ENCODE data around the gene RAB34.
"Not testable (repeated sequence)": the region's sequence is repeated elsewhere in the genome, so short reads cannot be mapped to it uniquely, and the experiment has no call there.

RAB34 gene

GRCh38 chr17:28726627-28727491, 9.2 kb upstream of the RAB34 start:
- peak; percentile 83 for DNase-seq

GRCh38 chr17:28726226-28726626, 8.6 kb upstream of the RAB34 start, which contains the start of gene TLCD1:
TLCD1 (minus strand) TSS chr17:28726233; CDS start chr17:28726097, 136 bp downstream.
- DNase-seq, result peak; percentile 69

- DNase-seq, result peak; percentile 48
Measured at GRCh38 chr17:28725660-28726225, 8.1 kb upstream of the RAB34 start.

GRCh38 chr17:28725166-28725659, 7.5 kb upstream of the RAB34 start:
- DNase-seq, result no peak

GRCh38 chr17:28724500-28725165, 7.0 kb upstream of the RAB34 start:
- DNase-seq, result no peak

GRCh38 chr17:28723836-28724499, 6.3 kb upstream of the RAB34 start:
- not testable (repeated sequence) for DNase-seq

- no peak for DNase-seq
Measured at GRCh38 chr17:28723159-28723835, 5.6 kb upstream of the RAB34 start.

- DNase-seq, result no peak
Measured at GRCh38 chr17:28722417-28723158, 4.9 kb upstream of the RAB34 start.

- not testable (repeated sequence) for DNase-seq
Measured at GRCh38 chr17:28720997-28721329, 3.3 kb upstream of the RAB34 start.

GRCh38 chr17:28720247-28720996, 2.8 kb upstream of the RAB34 start:
- peak; percentile 23 for DNase-seq

- DNase-seq, result no peak
Measured at GRCh38 chr17:28719021-28719433, 1.4 kb upstream of the RAB34 start.

- DNase-seq, result no peak
Measured at GRCh38 chr17:28718333-28719020, 809 bp upstream of the RAB34 start.

GRCh38 chr17:28716740-28717577, 709 bp downstream of the RAB34 start:
- DNase-seq, result no peak

GRCh38 chr17:28715217-28715616, 2.5 kb downstream of the RAB34 start:
- DNase-seq, result no peak

- DNase-seq, result no peak
Measured at GRCh38 chr17:28714281-28714680, 3.4 kb downstream of the RAB34 start.

GRCh38 chr17:28712705-28713415, 4.8 kb downstream of the RAB34 start:
- DNase-seq, result no peak

- no peak for DNase-seq
Measured at GRCh38 chr17:28712032-28712704, 5.5 kb downstream of the RAB34 start.

GRCh38 chr17:28711723-28712031, 6.0 kb downstream of the RAB34 start, which contains the start of gene PROCA1:
PROCA1 (minus strand) TSS chr17:28711888; CDS start chr17:28711660, 228 bp downstream.
- DNase-seq, result no peak

All from NK-92 treated with Interleukin-12 subunit alpha and Interleukin-12 subunit beta, amount 100 ng/mL, for 24 hours (cell line).